Ishikawa (cell line): Measurements from ENCODE around the gene S1PR5.

Experiments used
- CEBPB ChIP-seq: IDR thresholded peaks from 2 replicates; pipeline ENCODE4 v1.6.1; 2012
- CREB1 ChIP-seq: IDR thresholded peaks from 2 replicates; pipeline ENCODE4 v1.6.1; 2012; ENCODE audit warnings: low read depth
- EGR1 ChIP-seq: IDR thresholded peaks from 2 replicates; pipeline ENCODE4 v1.6.1; 2012
- EP300 ChIP-seq: IDR thresholded peaks from 2 replicates; pipeline ENCODE4 v1.6.1; 2012; ENCODE audit warnings: borderline replicate concordance
- NFIC ChIP-seq: IDR thresholded peaks from 2 replicates; pipeline ENCODE4 v1.6.1; 2012
- RAD21 ChIP-seq: IDR thresholded peaks from 2 replicates; pipeline ENCODE4 v1.6.1; 2012; ENCODE audit warnings: low read depth
- TAF1 ChIP-seq: IDR thresholded peaks from 2 replicates; pipeline ENCODE4 v1.6.1; 2012; ENCODE audit warnings: low read depth, mild to moderate bottlenecking
- TCF12 ChIP-seq: IDR thresholded peaks from 2 replicates; pipeline ENCODE4 v1.6.1; 2012; ENCODE audit warnings: low read depth
- TEAD4 ChIP-seq: IDR thresholded peaks from 2 replicates; pipeline ENCODE4 v1.6.1; 2012
- YY1 ChIP-seq: IDR thresholded peaks from 2 replicates; pipeline ENCODE4 v1.6.1; 2012; ENCODE audit warnings: low read depth
- ZBTB7A ChIP-seq: IDR thresholded peaks from 2 replicates; pipeline ENCODE4 v1.6.1; 2012; ENCODE audit warnings: low read depth
- TF ChIP-seq, protein P1 (sequence below): IDR thresholded peaks from 2 replicates; pipeline ENCODE4 v1.6.1; 2012; ENCODE audit warnings: low read depth, mild to moderate bottlenecking
- TF ChIP-seq, protein P2 (sequence below): IDR thresholded peaks from 2 replicates; pipeline ENCODE4 v1.6.1; 2012
- TF ChIP-seq, protein P3 (sequence below): IDR thresholded peaks from 2 replicates; pipeline ENCODE4 v1.6.1; 2012

DNA sequence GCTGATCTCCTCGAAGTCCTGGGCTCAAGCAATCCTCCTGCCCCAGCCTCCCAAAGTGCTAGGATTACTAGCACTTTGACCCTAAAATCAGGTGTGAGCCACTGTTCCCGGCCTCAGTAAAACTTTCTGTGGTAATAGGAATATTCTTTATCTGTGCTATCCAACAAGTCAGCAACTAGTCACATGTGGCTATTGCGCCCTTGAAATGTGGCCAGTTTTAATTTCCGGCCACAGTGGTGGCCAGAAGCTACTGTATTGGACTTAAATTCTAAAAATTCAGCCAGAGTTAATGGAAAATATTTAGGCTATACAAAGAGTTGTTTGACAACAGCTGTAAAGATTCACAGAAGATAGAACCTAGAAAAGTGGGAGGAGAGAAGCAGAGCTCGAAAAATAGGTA is 44.1 kb downstream of the S1PR5 start:
- TF ChIP-seq CREB1 (no peak), RAD21 (no peak), TAF1 (no peak), EGR1 (no peak), TCF12 (no peak), EP300 (no peak), CEBPB (no peak), YY1 (no peak), TEAD4 (no peak), NFIC (no peak), ZBTB7A (no peak)
- TF ChIP-seq, protein P1, sequence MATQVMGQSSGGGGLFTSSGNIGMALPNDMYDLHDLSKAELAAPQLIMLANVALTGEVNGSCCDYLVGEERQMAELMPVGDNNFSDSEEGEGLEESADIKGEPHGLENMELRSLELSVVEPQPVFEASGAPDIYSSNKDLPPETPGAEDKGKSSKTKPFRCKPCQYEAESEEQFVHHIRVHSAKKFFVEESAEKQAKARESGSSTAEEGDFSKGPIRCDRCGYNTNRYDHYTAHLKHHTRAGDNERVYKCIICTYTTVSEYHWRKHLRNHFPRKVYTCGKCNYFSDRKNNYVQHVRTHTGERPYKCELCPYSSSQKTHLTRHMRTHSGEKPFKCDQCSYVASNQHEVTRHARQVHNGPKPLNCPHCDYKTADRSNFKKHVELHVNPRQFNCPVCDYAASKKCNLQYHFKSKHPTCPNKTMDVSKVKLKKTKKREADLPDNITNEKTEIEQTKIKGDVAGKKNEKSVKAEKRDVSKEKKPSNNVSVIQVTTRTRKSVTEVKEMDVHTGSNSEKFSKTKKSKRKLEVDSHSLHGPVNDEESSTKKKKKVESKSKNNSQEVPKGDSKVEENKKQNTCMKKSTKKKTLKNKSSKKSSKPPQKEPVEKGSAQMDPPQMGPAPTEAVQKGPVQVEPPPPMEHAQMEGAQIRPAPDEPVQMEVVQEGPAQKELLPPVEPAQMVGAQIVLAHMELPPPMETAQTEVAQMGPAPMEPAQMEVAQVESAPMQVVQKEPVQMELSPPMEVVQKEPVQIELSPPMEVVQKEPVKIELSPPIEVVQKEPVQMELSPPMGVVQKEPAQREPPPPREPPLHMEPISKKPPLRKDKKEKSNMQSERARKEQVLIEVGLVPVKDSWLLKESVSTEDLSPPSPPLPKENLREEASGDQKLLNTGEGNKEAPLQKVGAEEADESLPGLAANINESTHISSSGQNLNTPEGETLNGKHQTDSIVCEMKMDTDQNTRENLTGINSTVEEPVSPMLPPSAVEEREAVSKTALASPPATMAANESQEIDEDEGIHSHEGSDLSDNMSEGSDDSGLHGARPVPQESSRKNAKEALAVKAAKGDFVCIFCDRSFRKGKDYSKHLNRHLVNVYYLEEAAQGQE, result no peak
- TF ChIP-seq, protein P2, sequence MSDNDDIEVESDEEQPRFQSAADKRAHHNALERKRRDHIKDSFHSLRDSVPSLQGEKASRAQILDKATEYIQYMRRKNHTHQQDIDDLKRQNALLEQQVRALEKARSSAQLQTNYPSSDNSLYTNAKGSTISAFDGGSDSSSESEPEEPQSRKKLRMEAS, result no peak
- TF ChIP-seq, protein P3, sequence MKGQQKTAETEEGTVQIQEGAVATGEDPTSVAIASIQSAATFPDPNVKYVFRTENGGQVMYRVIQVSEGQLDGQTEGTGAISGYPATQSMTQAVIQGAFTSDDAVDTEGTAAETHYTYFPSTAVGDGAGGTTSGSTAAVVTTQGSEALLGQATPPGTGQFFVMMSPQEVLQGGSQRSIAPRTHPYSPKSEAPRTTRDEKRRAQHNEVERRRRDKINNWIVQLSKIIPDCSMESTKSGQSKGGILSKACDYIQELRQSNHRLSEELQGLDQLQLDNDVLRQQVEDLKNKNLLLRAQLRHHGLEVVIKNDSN, result no peak
